Measurements from ENCODE around the gene MYPN. TPM values are rescaled to one million over a fixed set of nuclear protein-coding genes. Genes with fewer than 3 reads are reported as not detected.
"Not testable (repeated sequence)": the region's sequence is repeated elsewhere in the genome, so short reads cannot be mapped to it uniquely, and the experiment has no call there.

MYPN gene
- total and polyA plus RNA-seq, 5 donors, result 27.2 to 134 (median 83.4) TPM

DNA sequence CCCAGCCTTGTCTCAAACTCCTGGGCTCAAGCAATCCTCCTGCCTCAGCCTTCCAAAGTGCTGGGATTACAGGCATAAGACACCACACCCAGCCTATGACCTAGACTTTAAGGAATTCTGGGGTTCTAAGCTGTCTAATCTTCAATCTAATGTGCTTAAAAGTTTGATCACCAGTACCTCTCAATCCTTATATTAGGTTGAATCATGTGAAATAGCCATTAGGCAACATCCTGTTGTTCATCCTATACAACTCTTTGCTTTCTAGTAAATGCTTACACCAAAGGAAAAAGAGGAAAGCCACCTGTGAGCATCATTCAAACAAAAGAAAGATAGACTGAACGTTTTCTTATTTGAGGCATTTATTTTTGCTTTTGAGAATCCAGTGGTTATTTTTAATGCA, 66.7 kb downstream of the MYPN start:
- H3K9me3 ChIP-seq (ENCODE audit: control insufficient read depth, low read length), result no peaks in the 10 kb centered on the region
- intact Hi-C loops (cut with DNase I), result no loop called here
- H3K4me3 ChIP-seq (ENCODE audit: low read length), result no peak overlapping the region
- no peak for ATAC-seq
- no peak for DNase-seq
- no peaks in the 10 kb centered on the region for H3K4me1 ChIP-seq (ENCODE audit: control insufficient read depth, insufficient read depth, low read length)
- no peaks in the 10 kb centered on the region for H3K27me3 ChIP-seq (ENCODE audit: control insufficient read depth, insufficient read depth)
- 44% methylated on average over 1 of the region's 1 CpG for WGBS
- no peak overlapping the region for H3K27ac ChIP-seq (ENCODE audit: low read length)

DNA sequence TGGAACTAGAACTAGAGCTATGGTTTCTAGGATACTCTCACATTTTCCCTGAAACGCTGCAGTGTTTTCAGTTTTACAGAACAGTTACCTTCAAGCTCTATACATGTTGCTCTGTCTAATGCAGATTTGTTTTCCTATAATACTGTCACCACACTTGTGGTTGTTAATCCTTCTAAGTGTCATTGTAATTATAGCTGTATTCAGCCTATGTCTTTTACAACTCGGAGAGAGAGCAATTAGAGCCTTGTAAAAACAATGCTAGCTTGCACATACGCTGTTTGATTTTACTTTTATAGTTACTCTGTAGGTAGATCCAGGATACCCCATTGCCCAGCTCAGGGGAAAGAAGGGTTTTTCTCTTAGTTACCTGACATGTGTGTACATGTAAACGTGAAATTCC, 67.5 kb downstream of the MYPN start:
- WGBS, result 88% methylated on average over 4 of the region's 4 CpGs
- Histone ChIP-seq H3K4me3 (ENCODE audit: low read length) (no peak overlapping the region), H3K27ac (ENCODE audit: low read length) (no peak overlapping the region), H3K9me3 (ENCODE audit: control insufficient read depth, low read length) (no peaks in the 10 kb centered on the region), H3K27me3 (ENCODE audit: control insufficient read depth, insufficient read depth) (no peaks in the 10 kb centered on the region), H3K4me1 (ENCODE audit: control insufficient read depth, insufficient read depth, low read length) (no peaks in the 10 kb centered on the region)
- intact Hi-C loops (cut with DNase I), result no loop called here
- ATAC-seq (no peak), DNase-seq (no peak)

DNA sequence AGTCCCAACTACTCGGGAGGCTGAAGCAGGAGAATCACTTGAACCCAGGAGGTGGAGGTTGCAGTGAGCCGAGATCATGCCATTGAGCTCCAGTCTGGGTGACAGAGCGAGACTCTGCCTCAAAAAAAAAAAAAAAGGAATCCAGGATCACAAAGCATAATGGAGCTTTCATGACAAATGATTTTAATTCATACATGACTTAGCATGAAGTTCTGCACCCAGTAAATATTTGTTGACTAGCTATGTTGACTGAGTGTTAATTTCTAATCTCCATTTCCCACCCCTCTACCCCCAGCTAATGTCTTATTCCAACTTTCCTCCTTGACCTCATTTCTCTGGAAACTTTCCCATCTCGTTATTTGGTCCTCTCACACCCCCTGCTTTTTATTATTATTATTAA, 69.3 kb downstream of the MYPN start:
- 74% methylated on average over 4 of the region's 4 CpGs for WGBS
- H3K27ac ChIP-seq (ENCODE audit: low read length), result no peak overlapping the region
- intact Hi-C loops (cut with DNase I), result no loop called here
- no peaks in the 10 kb centered on the region for H3K9me3 ChIP-seq (ENCODE audit: control insufficient read depth, low read length)
- DNase-seq, result no peak
- no peak overlapping the region for H3K4me3 ChIP-seq (ENCODE audit: low read length)
- H3K27me3 ChIP-seq (ENCODE audit: control insufficient read depth, insufficient read depth), result no peaks in the 10 kb centered on the region
- no peak for ATAC-seq
- no peaks in the 10 kb centered on the region for H3K4me1 ChIP-seq (ENCODE audit: control insufficient read depth, insufficient read depth, low read length)

DNA sequence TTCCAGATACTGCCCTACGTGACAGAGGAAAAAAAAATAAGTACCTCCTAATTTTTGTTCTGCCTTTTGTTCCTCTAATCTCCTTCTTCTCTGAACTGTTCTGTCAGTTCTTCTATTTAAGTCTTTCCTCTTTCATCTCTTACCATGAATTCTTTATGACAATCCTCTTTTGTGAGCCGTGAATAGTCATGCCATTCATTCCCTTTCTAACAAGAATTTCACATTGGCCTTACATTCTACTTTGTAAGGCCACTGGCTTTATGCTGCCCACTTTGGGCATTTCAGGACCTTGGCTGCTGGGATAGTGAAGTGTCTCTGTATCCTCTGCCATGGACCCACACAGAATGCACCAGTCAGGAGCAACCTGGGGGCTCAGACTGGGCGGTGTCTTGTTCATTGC, 69.7 kb downstream of the MYPN start:
- H3K9me3 ChIP-seq (ENCODE audit: control insufficient read depth, low read length), result no peaks in the 10 kb centered on the region
- ATAC-seq, result no peak
- intact Hi-C loops (cut with DNase I), result no loop called here
- DNase-seq, result no peak
- no peak overlapping the region for H3K27ac ChIP-seq (ENCODE audit: low read length)
- no peaks in the 10 kb centered on the region for H3K4me1 ChIP-seq (ENCODE audit: control insufficient read depth, insufficient read depth, low read length)
- 74% methylated on average over 3 of the region's 3 CpGs for WGBS
- H3K27me3 ChIP-seq (ENCODE audit: control insufficient read depth, insufficient read depth), result no peaks in the 10 kb centered on the region
- no peak overlapping the region for H3K4me3 ChIP-seq (ENCODE audit: low read length)

DNA sequence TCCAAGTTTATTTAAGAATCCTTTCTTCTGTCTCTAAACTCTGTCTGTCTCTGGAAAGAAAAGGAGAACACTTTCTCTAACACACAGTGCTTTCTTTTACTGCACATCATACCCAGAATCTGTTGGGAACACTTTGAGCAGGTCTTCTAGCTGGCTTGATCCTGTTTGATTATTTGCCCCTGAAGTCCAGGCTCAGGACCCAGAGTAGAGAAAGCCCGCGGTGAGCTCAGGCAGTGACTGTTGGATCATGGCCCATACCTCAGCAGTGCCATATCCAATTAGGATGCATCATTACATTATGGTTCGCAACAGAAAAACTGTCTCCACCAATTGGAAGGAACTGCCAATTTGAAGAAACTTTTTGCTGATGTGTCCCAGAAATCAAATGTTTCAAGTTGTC, 71.2 kb downstream of the MYPN start:
- Histone ChIP-seq H3K4me1 (ENCODE audit: control insufficient read depth, insufficient read depth, low read length) (no peaks in the 10 kb centered on the region), H3K9me3 (ENCODE audit: control insufficient read depth, low read length) (no peaks in the 10 kb centered on the region), H3K4me3 (ENCODE audit: low read length) (no peak overlapping the region), H3K27ac (ENCODE audit: low read length) (no peak overlapping the region), H3K27me3 (ENCODE audit: control insufficient read depth, insufficient read depth) (no peaks in the 10 kb centered on the region)
- 89% methylated on average over 3 of the region's 3 CpGs for WGBS
- intact Hi-C loops (cut with DNase I), result no loop called here
- no peak for DNase-seq
- no peak for ATAC-seq

DNA sequence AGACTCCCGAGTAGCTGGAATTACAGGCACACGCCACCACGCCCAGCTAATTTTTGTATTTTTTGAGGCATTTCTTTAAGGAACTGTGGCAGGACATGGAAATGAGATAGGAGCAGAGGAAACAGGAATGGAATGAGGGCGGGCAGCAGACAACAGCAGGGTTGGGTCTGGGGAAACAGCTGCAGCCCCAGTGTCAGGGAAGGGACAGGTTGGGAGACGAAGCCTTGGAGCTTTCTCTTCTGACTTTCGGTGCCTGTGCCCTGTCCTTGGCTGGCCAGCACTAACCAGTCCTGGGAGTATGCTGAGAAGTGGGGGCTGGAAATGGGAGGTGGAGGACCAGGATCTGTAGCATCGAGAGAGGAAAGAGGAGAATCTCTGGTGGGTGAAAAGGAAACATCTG, 75.3 kb downstream of the MYPN start:
- intact Hi-C loops (cut with DNase I), result no loop called here
- ATAC-seq (peak; percentile 26 to 70), DNase-seq (no peak)
- Histone ChIP-seq H3K9me3 (ENCODE audit: control insufficient read depth, low read length) (no peaks in the 10 kb centered on the region), H3K4me3 (ENCODE audit: low read length) (no peak overlapping the region), H3K27me3 (ENCODE audit: control insufficient read depth, insufficient read depth) (no peaks in the 10 kb centered on the region), H3K27ac (ENCODE audit: low read length) (no peak overlapping the region), H3K4me1 (ENCODE audit: control insufficient read depth, insufficient read depth, low read length) (no peaks in the 10 kb centered on the region)
- WGBS, result 42% methylated on average over 7 of the region's 7 CpGs

DNA sequence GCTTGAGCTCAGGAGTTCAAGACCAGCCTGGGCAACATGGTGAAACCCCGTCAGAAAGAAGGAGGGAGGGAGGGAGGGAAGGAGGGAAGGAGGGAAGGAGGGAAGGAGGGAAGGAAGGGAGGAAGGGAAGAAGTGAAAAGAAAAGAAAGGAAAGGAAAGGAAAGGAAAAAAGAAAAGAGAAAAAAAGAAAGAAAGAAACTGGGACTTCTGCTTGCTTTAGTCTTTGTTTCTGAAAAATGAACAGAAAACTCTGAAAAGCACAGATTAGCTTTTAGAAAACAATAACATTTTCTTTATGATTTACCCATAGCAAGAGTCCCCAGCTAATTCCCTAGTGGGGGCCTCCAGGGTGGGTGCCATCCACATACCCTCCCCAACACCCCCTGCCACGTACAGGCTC, 75.8 kb downstream of the MYPN start:
- H3K4me1 ChIP-seq (ENCODE audit: control insufficient read depth, insufficient read depth, low read length), result no peaks in the 10 kb centered on the region
- WGBS, result 51% methylated on average over 2 of the region's 2 CpGs
- DNase-seq (no peak), ATAC-seq (no peak)
- H3K4me3 ChIP-seq (ENCODE audit: low read length), result no peak overlapping the region
- intact Hi-C loops (cut with DNase I), result no loop called here
- H3K27me3 ChIP-seq (ENCODE audit: control insufficient read depth, insufficient read depth), result no peaks in the 10 kb centered on the region
- H3K9me3 ChIP-seq (ENCODE audit: control insufficient read depth, low read length), result no peaks in the 10 kb centered on the region
- H3K27ac ChIP-seq (ENCODE audit: low read length), result no peak overlapping the region

DNA sequence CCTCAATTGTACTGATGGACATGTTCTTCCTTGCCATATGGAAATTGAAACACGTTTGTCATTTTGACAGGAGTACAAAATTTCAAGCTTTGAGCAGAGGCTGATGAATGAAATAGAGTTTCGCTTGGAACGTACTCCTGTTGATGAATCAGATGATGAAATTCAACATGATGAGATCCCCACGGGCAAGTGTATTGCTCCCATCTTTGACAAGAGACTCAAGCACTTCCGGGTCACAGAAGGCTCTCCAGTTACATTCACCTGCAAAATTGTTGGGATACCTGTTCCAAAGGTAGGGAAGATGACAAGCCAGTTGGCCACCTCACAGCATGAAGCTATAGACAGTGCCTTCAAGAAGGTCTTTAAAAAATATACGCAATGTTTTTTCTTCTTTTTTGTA, 79.5 kb downstream of the MYPN start:
- Histone ChIP-seq H3K4me1 (ENCODE audit: control insufficient read depth, insufficient read depth, low read length) (no peaks in the 10 kb centered on the region), H3K27ac (ENCODE audit: low read length) (no peak overlapping the region), H3K9me3 (ENCODE audit: control insufficient read depth, low read length) (no peaks in the 10 kb centered on the region), H3K27me3 (ENCODE audit: control insufficient read depth, insufficient read depth) (no peaks in the 10 kb centered on the region), H3K4me3 (ENCODE audit: low read length) (no peak overlapping the region)
- WGBS, result 87% methylated on average over 6 of the region's 6 CpGs
- DNase-seq, result no peak
- intact Hi-C loops (cut with DNase I), result no loop called here
- no peak for ATAC-seq

DNA sequence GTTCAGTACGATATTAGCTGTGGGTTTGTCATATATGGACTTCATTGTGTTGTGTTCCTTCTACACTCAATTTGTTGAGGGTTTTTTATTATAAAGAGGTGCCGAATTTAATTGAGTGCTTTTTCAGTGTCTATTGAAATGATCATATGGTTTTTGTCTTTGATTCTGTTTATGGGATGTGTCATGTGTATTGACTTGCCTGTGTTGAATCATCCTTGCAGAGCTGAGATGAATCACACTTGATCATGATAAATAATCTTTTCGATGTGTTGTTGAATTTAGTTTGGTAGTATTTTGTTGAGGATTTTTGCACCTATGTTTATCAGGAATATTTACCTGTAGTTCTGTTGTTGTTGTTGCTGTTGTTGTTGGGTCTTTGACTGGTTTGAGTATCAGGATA, 82.8 kb downstream of the MYPN start:
- no peak overlapping the region for H3K27ac ChIP-seq (ENCODE audit: low read length)
- intact Hi-C loops (cut with DNase I), result no loop called here
- H3K4me3 ChIP-seq (ENCODE audit: low read length), result no peak overlapping the region
- H3K9me3 ChIP-seq (ENCODE audit: control insufficient read depth, low read length), result no peaks in the 10 kb centered on the region
- no peaks in the 10 kb centered on the region for H3K27me3 ChIP-seq (ENCODE audit: control insufficient read depth, insufficient read depth)
- 93% methylated on average over 3 of the region's 3 CpGs for WGBS
- ATAC-seq (no peak), DNase-seq (no peak)
- no peaks in the 10 kb centered on the region for H3K4me1 ChIP-seq (ENCODE audit: control insufficient read depth, insufficient read depth, low read length)

DNA sequence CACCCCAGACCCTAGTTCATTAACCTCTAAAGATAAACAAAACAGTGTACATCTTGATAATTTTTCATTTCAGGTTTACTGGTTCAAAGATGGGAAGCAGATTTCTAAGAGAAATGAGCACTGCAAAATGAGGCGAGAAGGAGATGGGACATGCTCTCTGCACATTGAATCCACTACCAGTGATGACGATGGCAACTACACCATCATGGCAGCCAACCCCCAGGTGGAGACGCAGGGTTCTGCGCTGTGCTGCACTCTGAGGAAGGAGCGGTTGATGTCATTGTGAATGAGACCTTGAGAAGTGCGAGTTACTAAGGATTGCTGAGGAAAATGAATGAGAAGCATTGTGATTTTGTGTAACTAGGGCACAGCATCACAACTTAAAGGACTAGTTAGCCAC, 85.0 kb downstream of the MYPN start:
- 85% methylated on average over 6 of the region's 6 CpGs for WGBS
- H3K9me3 ChIP-seq (ENCODE audit: control insufficient read depth, low read length), result no peaks in the 10 kb centered on the region
- ATAC-seq, result no peak
- intact Hi-C loops (cut with DNase I), result no loop called here
- H3K27ac ChIP-seq (ENCODE audit: low read length), result no peak overlapping the region
- H3K4me3 ChIP-seq (ENCODE audit: low read length), result no peak overlapping the region
- DNase-seq, result no peak
- no peaks in the 10 kb centered on the region for H3K4me1 ChIP-seq (ENCODE audit: control insufficient read depth, insufficient read depth, low read length)
- H3K27me3 ChIP-seq (ENCODE audit: control insufficient read depth, insufficient read depth), result no peaks in the 10 kb centered on the region

DNA sequence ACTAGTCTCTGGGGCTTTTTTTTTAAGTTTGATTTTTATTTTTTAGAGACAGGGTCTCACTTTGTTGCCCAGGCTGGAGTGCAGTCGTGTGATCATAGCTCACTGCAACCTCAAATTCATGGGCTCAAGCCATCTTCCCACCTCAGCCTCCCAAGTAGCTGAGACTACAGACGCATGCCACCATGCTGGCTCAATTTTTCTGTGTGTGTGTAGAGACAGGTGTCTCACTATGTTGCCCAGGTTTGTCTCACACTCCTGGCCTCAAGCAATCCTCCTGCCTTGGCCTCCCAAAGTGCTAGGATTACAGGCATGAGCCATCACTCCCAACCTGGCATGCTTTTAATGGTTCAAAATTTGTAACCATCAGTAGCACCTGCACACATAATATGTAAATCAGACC, 86.5 kb downstream of the MYPN start:
- ATAC-seq; H3K4me3 ChIP-seq (ENCODE audit: low read length); DNase-seq; intact Hi-C loops (cut with DNase I); H3K9me3 ChIP-seq (ENCODE audit: control insufficient read depth, low read length); H3K4me1 ChIP-seq (ENCODE audit: control insufficient read depth, insufficient read depth, low read length); H3K27ac ChIP-seq (ENCODE audit: low read length); H3K27me3 ChIP-seq (ENCODE audit: control insufficient read depth, insufficient read depth): not testable (repeated sequence)
- WGBS, result 84% methylated on average over 2 of the region's 2 CpGs

DNA sequence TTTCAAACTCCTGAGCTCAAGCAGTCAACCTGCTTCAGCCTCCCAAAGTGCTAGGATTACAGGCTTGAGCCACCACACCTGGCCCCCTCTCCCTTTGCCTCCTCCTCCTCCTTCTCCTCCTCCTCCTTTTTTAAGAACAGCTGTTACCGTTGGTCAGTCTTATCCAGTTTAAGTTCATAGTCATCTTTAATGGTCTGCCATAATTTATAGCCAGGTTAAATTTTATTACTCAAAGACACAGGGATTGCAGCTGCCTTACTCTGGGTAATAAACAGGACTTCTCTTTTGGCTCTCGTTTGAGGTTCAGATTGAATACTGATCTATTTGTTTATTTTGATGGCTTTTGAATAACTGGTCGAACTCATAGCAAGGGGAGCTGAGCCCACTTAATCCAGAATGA, 87.4 kb downstream of the MYPN start:
- WGBS, result 66% methylated on average over 3 of the region's 3 CpGs
- intact Hi-C loops (cut with DNase I), result no loop called here
- Histone ChIP-seq H3K4me1 (ENCODE audit: control insufficient read depth, insufficient read depth, low read length) (no peaks in the 10 kb centered on the region), H3K9me3 (ENCODE audit: control insufficient read depth, low read length) (no peaks in the 10 kb centered on the region), H3K27me3 (ENCODE audit: control insufficient read depth, insufficient read depth) (no peaks in the 10 kb centered on the region), H3K27ac (ENCODE audit: low read length) (no peak overlapping the region), H3K4me3 (ENCODE audit: low read length) (no peak overlapping the region)
- no peak for DNase-seq
- no peak for ATAC-seq
